Testis (tissue), 3 donors: ENCODE data around the gene ZW10. TPM values are rescaled to one million over a fixed set of nuclear protein-coding genes. Genes with fewer than 3 reads are reported as not detected.
"Not testable (repeated sequence)": the region's sequence is repeated elsewhere in the genome, so short reads cannot be mapped to it uniquely, and the experiment has no call there.

Experiments used
- DNase-seq: peaks from one replicate; pipeline ENCODE4 v3.0.0-alpha.2; 2019
- H3K27ac ChIP-seq, 2 donors: fragments of 200-600 bp; sonication (generic); one replicate each; pipeline ENCODE4 v1.5.1; 2019
- H3K27me3 ChIP-seq: fragments of 200-600 bp; sonication (generic); one replicate; pipeline ENCODE4 v1.5.1; 2019
- H3K36me3 ChIP-seq: fragments of 200-600 bp; sonication (generic); one replicate; pipeline ENCODE4 v1.5.1; 2017; ENCODE audit warnings: low read depth; ENCODE audit errors: missing control alignments
- H3K4me1 ChIP-seq: fragments of 200-600 bp; sonication (generic); one replicate; pipeline ENCODE4 v1.5.1; 2019
- H3K4me3 ChIP-seq, 2 donors: fragments of 200-600 bp; sonication (generic); one replicate each; pipeline ENCODE4 v1.5.1; 2017 to 2019
- H3K9me3 ChIP-seq: fragments of 200-600 bp; sonication (generic); one replicate; pipeline ENCODE4 v1.5.1; 2017
- POLR2A ChIP-seq: fragments of 450-650 bp; IDR thresholded peaks from one replicate; pipeline ENCODE4 v1.6.1; 2017; ENCODE audit warnings: antibody characterized with exemption, mild to moderate bottlenecking, moderate library complexity
- WGBS, 2 donors: methylation state at CpG; one replicate each; pipeline ENCODE4 v1.1.5; 2018; 5-methylcytosine and 5-hydroxymethylcytosine counted together
- intact Hi-C: fragments of 100-400 bp; cut with DNase I; formaldehyde crosslinking; loops from one replicate; pipeline ENCODE4 v1.15.1; 2023; ENCODE audit warnings: low total_unique reads
- polyA plus RNA-seq: library from polyadenylated mRNA; stranded (reverse); fragments of 350-450 nt; fragmentation: Illumina TruSeq; extraction: RNeasy Lipid Tissue Mini Kit (QIAGEN cat#74804); gene quantifications from one replicate; pipeline ENCODE4 v1.2.3, GENCODE V29; 2014; ENCODE audit warnings: low read depth, low replicate concordance; ENCODE audit not compliant: insufficient read depth
- total RNA-seq, 2 donors: library from RNA; depleted of rRNA; stranded (reverse); fragments of >200 nt; gene quantifications; one replicate each; pipeline ENCODE4 v1.2.3, GENCODE V29; 2016
- TF ChIP-seq, protein P1 (sequence below), 3 experiments: fragments of 450-650 bp in 2 of 3; fragments of 200-600 bp in 1 of 3; sonication (generic) in 1 of 3; IDR thresholded peaks; one replicate each; pipeline ENCODE4 v1.5.1; 2016 to 2019; ENCODE audit warnings: antibody characterized with exemption in 3 of 3, mild to moderate bottlenecking in 2 of 3, moderate library complexity in 1 of 3

The ZW10 gene
- total and polyA plus RNA-seq, 3 donors from 2014 or later, result 19.0 to 30.5 (median 29.6) TPM

- TF ChIP-seq, protein P1, sequence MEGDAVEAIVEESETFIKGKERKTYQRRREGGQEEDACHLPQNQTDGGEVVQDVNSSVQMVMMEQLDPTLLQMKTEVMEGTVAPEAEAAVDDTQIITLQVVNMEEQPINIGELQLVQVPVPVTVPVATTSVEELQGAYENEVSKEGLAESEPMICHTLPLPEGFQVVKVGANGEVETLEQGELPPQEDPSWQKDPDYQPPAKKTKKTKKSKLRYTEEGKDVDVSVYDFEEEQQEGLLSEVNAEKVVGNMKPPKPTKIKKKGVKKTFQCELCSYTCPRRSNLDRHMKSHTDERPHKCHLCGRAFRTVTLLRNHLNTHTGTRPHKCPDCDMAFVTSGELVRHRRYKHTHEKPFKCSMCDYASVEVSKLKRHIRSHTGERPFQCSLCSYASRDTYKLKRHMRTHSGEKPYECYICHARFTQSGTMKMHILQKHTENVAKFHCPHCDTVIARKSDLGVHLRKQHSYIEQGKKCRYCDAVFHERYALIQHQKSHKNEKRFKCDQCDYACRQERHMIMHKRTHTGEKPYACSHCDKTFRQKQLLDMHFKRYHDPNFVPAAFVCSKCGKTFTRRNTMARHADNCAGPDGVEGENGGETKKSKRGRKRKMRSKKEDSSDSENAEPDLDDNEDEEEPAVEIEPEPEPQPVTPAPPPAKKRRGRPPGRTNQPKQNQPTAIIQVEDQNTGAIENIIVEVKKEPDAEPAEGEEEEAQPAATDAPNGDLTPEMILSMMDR (IDR thresholded peaks at IDR 0.05), result no peak
- no peak for TF ChIP-seq POLR2A
- no peak for DNase-seq
- Histone ChIP-seq H3K9me3 (no peaks in the 10 kb centered on the region), H3K27ac (no peak overlapping the region), H3K4me3 (no peak overlapping the region), H3K36me3 (no peaks in the 10 kb centered on the region), H3K4me1 (peaks cover 6% of the 10 kb centered on the region), H3K27me3 (no peaks in the 10 kb centered on the region)
- intact Hi-C loops, result loop anchor here (5.0 kb wide), 1 partner anchor 414 kb away; no protein-coding TSS in a partner anchor
- WGBS, 2 donors, result 85% methylated on average over 3 of the region's 3 CpGs
These were observed 51.9 kb downstream of the ZW10 start for GRCh38 chr11:113721462-113722066.

DNA sequence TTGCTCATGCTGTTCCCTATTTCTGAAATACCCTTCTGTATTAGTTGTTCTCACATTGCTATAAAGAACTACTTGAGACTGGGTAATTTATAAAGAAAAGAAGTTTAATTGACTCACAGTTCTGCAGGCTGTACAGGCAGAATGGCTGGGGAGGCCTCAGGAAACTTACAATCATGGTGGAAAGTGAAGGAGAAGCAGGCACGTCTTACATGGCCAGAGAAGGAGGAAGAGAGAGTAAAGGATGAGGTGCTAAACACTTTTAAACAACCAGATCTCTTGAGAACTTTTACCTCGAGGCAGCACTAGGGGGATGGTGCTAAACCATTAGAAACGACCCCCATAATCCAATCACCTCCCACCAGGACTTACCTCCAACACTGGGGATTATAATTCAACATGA is 53.0 kb downstream of the ZW10 start:
- H3K4me3 ChIP-seq, H3K9me3 ChIP-seq, H3K27ac ChIP-seq, H3K4me1 ChIP-seq, H3K27me3 ChIP-seq, H3K36me3 ChIP-seq, DNase-seq: not testable (repeated sequence)
- 46 to 59% methylated on average over 3 of the region's 3 CpGs for WGBS, 2 donors
- intact Hi-C loops, result loop anchor here (5.0 kb wide), 1 partner anchor 413 kb away; no protein-coding TSS in a partner anchor

- no peak overlapping the region for H3K4me3 ChIP-seq
- H3K27me3 ChIP-seq, result no peaks in the 10 kb centered on the region
- intact Hi-C loops, result no loop called here
- H3K27ac ChIP-seq, result no peak overlapping the region
- WGBS, 2 donors, result 78 to 84% methylated on average over 2 of the region's 2 CpGs
- no peaks in the 10 kb centered on the region for H3K9me3 ChIP-seq
- no peaks in the 10 kb centered on the region for H3K4me1 ChIP-seq
- no peaks in the 10 kb centered on the region for H3K36me3 ChIP-seq
- DNase-seq, result no peak
- TF ChIP-seq, protein P1 (IDR thresholded peaks at IDR 0.05), result no peak
- TF ChIP-seq POLR2A, result no peak
These were observed 57.4 kb downstream of the ZW10 start for GRCh38 chr11:113715882-113716625.

- no peaks in the 10 kb centered on the region for H3K36me3 ChIP-seq
- intact Hi-C loops, result no loop called here
- no peak for DNase-seq
- H3K9me3 ChIP-seq, result no peaks in the 10 kb centered on the region
- H3K4me3 ChIP-seq, result no peak overlapping the region
- no peaks in the 10 kb centered on the region for H3K27me3 ChIP-seq
- WGBS, 2 donors, result 69 to 88% methylated on average over 1 of the region's 1 CpG
- H3K4me1 ChIP-seq, result no peaks in the 10 kb centered on the region
- TF ChIP-seq POLR2A, result no peak
- TF ChIP-seq, protein P1 (IDR thresholded peaks at IDR 0.05), result no peak
- H3K27ac ChIP-seq, result no peak overlapping the region
These were observed 58.2 kb downstream of the ZW10 start for GRCh38 chr11:113715273-113715672.

- intact Hi-C loops, result no loop called here
- no peak for DNase-seq
- 93 to 96% methylated on average over 1 of the region's 1 CpG for WGBS, 2 donors
- Histone ChIP-seq H3K36me3 (no peaks in the 10 kb centered on the region), H3K27ac (no peak overlapping the region), H3K4me3 (no peak overlapping the region), H3K27me3 (no peaks in the 10 kb centered on the region), H3K9me3 (no peaks in the 10 kb centered on the region), H3K4me1 (no peaks in the 10 kb centered on the region)
- TF ChIP-seq, protein P1 (IDR thresholded peaks at IDR 0.05), result no peak
- TF ChIP-seq POLR2A, result no peak
These were observed 62.5 kb downstream of the ZW10 start for GRCh38 chr11:113710989-113711388.
